ENCODE measurements around the gene SERP2. TPM values are rescaled to one million over a fixed set of nuclear protein-coding genes. Genes with fewer than 3 reads are reported as not detected.

SERP2 gene
- total RNA-seq, 1 donor from 2014 or later, result 22.3 TPM

DNA sequence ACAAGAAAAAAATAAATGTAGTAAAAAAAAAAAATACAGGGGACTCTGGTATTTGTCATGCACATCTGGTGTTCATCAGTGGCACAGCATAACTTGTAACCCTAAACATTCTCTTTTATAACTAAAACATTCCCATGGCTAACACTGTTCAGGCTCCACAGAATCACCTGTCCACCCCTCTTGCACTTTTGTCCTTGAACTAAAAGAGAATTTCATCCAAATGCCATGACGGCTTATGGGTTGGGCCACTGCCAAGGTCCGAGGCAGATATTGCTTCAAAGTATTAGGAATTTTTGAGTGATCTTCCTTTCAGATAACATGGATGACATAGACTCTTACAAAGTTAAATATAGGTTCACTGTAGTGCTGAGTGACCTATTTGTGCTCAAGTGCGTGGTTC is 25.7 kb upstream of the SERP2 start:
- no peaks in the 10 kb centered on the region for H3K4me1 Mint-ChIP-seq (ENCODE audit: low read depth, unreplicated experiment)
- H3K27me3 Mint-ChIP-seq (ENCODE audit: unreplicated experiment), result peaks cover 2% of the 10 kb centered on the region
- H3K27ac Mint-ChIP-seq (ENCODE audit: unreplicated experiment), result no peak overlapping the region
- no peak overlapping the region for H3K4me3 Mint-ChIP-seq (ENCODE audit: unreplicated experiment)
- no peak for DNase-seq
- TF ChIP-seq, protein P1, sequence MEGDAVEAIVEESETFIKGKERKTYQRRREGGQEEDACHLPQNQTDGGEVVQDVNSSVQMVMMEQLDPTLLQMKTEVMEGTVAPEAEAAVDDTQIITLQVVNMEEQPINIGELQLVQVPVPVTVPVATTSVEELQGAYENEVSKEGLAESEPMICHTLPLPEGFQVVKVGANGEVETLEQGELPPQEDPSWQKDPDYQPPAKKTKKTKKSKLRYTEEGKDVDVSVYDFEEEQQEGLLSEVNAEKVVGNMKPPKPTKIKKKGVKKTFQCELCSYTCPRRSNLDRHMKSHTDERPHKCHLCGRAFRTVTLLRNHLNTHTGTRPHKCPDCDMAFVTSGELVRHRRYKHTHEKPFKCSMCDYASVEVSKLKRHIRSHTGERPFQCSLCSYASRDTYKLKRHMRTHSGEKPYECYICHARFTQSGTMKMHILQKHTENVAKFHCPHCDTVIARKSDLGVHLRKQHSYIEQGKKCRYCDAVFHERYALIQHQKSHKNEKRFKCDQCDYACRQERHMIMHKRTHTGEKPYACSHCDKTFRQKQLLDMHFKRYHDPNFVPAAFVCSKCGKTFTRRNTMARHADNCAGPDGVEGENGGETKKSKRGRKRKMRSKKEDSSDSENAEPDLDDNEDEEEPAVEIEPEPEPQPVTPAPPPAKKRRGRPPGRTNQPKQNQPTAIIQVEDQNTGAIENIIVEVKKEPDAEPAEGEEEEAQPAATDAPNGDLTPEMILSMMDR (IDR thresholded peaks at IDR 0.05; ENCODE audit: partially characterized antibody, unreplicated experiment), result no peak
- H3K36me3 Mint-ChIP-seq (ENCODE audit: unreplicated experiment), result no peaks in the 10 kb centered on the region
- H3K9me3 Mint-ChIP-seq (ENCODE audit: unreplicated experiment), result no peaks in the 10 kb centered on the region

DNA sequence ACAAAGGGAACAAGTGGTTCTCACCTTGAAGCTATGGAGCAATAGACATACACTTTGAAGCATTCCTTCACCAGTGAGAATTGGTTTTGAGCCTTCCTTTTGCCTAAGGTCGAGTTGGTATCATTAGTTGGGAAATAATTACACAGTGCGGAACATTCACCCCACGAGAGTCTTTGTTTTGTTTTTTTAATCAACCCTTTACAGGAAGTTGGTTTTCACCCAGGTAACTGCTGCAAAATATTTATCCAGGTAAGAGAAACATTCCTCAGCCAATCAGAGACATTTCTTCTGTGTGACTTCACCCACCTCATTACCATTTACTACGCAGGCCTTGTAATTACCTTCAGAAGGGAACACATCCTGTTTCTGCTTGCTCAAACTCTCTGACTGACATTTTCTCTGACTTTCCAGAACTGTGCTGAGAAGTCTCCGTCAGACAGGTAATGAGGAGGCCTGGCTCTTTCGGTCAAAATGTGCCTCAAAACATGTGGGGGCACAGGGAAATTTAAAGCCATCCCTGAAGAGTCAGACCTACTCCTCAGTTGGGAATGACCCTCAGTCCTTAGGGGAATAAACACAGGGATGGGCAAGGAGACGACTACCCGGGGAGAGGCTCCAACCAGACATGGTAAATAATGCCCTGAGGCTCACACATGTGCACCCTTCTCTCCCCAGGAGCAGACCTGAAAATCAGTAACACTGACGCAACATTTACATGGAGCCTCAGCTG is 22.7 kb upstream of the SERP2 start:
- DNase-seq, result no peak
- TF ChIP-seq, protein P1 (IDR thresholded peaks at IDR 0.05; ENCODE audit: partially characterized antibody, unreplicated experiment), result no peak
- Mint-ChIP-seq H3K27ac (ENCODE audit: unreplicated experiment) (no peak overlapping the region), H3K4me1 (ENCODE audit: low read depth, unreplicated experiment) (no peaks in the 10 kb centered on the region), H3K4me3 (ENCODE audit: unreplicated experiment) (no peak overlapping the region), H3K27me3 (ENCODE audit: unreplicated experiment) (peaks cover 2% of the 10 kb centered on the region), H3K9me3 (ENCODE audit: unreplicated experiment) (no peaks in the 10 kb centered on the region), H3K36me3 (ENCODE audit: unreplicated experiment) (no peaks in the 10 kb centered on the region)

DNA sequence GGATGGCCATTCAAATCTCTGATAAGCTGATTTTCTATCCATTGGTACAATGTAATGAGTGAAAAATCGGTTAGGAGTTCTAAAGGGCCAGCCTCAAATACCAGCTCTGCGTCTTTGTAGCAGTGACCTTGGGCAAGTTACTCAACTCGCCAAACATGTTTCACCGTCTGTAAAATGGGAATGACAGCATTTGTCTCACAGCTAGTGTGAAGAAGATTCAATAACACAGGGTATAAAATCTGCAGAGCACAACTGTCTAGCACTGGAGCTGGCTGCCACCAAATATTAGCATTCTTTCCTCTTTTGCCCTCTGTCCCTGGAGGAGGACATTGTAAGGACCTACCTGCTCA is 22.1 kb upstream of the SERP2 start:
- H3K36me3 Mint-ChIP-seq (ENCODE audit: unreplicated experiment), result no peaks in the 10 kb centered on the region
- no peaks in the 10 kb centered on the region for H3K4me1 Mint-ChIP-seq (ENCODE audit: low read depth, unreplicated experiment)
- TF ChIP-seq, protein P1 (IDR thresholded peaks at IDR 0.05; ENCODE audit: partially characterized antibody, unreplicated experiment), result no peak
- no peaks in the 10 kb centered on the region for H3K9me3 Mint-ChIP-seq (ENCODE audit: unreplicated experiment)
- no peak overlapping the region for H3K4me3 Mint-ChIP-seq (ENCODE audit: unreplicated experiment)
- DNase-seq, result no peak
- no peak overlapping the region for H3K27ac Mint-ChIP-seq (ENCODE audit: unreplicated experiment)
- peaks cover 2% of the 10 kb centered on the region for H3K27me3 Mint-ChIP-seq (ENCODE audit: unreplicated experiment)

DNA sequence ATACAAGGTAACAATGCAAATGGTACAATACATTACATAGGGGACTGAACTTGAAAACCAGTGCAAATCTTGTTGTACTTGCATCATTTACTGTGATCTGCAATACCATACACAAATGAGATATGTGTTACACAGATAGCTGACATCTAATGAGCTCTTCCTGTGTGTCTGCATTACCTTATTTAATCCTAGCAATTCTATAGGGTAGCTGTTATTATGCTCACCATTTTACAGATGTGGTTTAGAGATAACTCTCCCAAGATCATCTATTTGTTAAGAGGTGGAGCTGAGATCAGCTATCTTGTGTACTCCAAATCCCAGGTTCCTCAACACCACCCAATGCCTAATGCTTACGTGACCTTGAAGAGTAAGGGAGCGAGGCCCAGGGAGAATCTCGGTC is 21.4 kb upstream of the SERP2 start:
- TF ChIP-seq, protein P1 (IDR thresholded peaks at IDR 0.05; ENCODE audit: partially characterized antibody, unreplicated experiment), result no peak
- Mint-ChIP-seq H3K27ac (ENCODE audit: unreplicated experiment) (no peak overlapping the region), H3K4me3 (ENCODE audit: unreplicated experiment) (no peak overlapping the region), H3K27me3 (ENCODE audit: unreplicated experiment) (peaks cover 2% of the 10 kb centered on the region), H3K36me3 (ENCODE audit: unreplicated experiment) (no peaks in the 10 kb centered on the region), H3K9me3 (ENCODE audit: unreplicated experiment) (no peaks in the 10 kb centered on the region), H3K4me1 (ENCODE audit: low read depth, unreplicated experiment) (no peaks in the 10 kb centered on the region)
- DNase-seq, result no peak

DNA sequence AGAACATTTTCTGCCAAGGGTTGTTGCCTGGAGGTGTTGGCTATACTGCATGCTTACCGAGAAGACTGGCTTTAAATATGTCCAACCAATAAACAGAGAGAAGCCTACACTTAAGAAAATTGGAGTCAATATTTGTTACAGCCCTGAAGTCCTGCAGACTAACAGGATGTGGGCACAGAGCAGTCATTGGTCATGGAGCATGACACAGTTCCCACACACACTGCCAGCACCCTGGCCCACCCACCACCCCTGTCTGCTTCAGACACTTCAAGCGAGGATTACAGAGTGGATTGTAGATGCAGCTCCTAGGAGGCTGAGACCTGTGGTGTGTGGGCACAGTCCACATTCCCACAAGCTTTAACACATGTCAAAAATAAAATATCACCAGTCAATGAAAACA is 21.0 kb upstream of the SERP2 start:
- H3K4me1 Mint-ChIP-seq (ENCODE audit: low read depth, unreplicated experiment), result no peaks in the 10 kb centered on the region
- no peaks in the 10 kb centered on the region for H3K9me3 Mint-ChIP-seq (ENCODE audit: unreplicated experiment)
- no peak for DNase-seq
- peaks cover 2% of the 10 kb centered on the region for H3K27me3 Mint-ChIP-seq (ENCODE audit: unreplicated experiment)
- H3K36me3 Mint-ChIP-seq (ENCODE audit: unreplicated experiment), result no peaks in the 10 kb centered on the region
- TF ChIP-seq, protein P1 (IDR thresholded peaks at IDR 0.05; ENCODE audit: partially characterized antibody, unreplicated experiment), result no peak
- H3K4me3 Mint-ChIP-seq (ENCODE audit: unreplicated experiment), result no peak overlapping the region
- H3K27ac Mint-ChIP-seq (ENCODE audit: unreplicated experiment), result no peak overlapping the region
